H9 (cell line): ENCODE measurements around the gene SLC16A3. TPM values are rescaled to one million over a fixed set of nuclear protein-coding genes. Genes with fewer than 3 reads are reported as not detected.

Source experiments
- DNase-seq: peaks from one replicate; pipeline ENCODE4 v3.0.0-alpha.2; 2017
- H2AFZ ChIP-seq: one replicate; pipeline ENCODE4 v1.6.1; 2013; ENCODE audit warnings: mild to moderate bottlenecking, low read length, control low read depth, moderate library complexity
- H2AK5ac ChIP-seq: 2 replicates; pipeline ENCODE4 v1.6.1; 2013; ENCODE audit warnings: low read length, control low read depth, mixed read lengths; ENCODE audit not compliant: insufficient read length
- H2BK120ac ChIP-seq: one replicate; pipeline ENCODE4 v1.6.1; 2013; ENCODE audit warnings: low read depth, mild to moderate bottlenecking, low read length, control low read depth, inconsistent platforms; ENCODE audit not compliant: poor library complexity, severe bottlenecking
- H2BK12ac ChIP-seq: 2 replicates; pipeline ENCODE4 v1.6.1; 2013; ENCODE audit warnings: low read length, control low read depth, mixed read lengths, low read depth; ENCODE audit not compliant: insufficient read length
- H2BK15ac ChIP-seq: 2 replicates; pipeline ENCODE4 v1.6.1; 2013; ENCODE audit warnings: low read depth, low read length, control low read depth
- H2BK20ac ChIP-seq: one replicate; pipeline ENCODE4 v1.6.1; 2013; ENCODE audit warnings: low read depth, mild to moderate bottlenecking, low read length, control low read depth, inconsistent platforms; ENCODE audit not compliant: poor library complexity, severe bottlenecking
- H2BK5ac ChIP-seq: 2 replicates; pipeline ENCODE4 v1.6.1; 2013; ENCODE audit warnings: low read length, control low read depth, mixed read lengths; ENCODE audit not compliant: insufficient read length
- H3K14ac ChIP-seq: 2 replicates; pipeline ENCODE4 v1.6.1; 2013; ENCODE audit warnings: low read length, control low read depth; ENCODE audit not compliant: insufficient read depth
- H3K18ac ChIP-seq: 2 replicates; pipeline ENCODE4 v1.6.1; 2013; ENCODE audit warnings: low read depth, mild to moderate bottlenecking, mixed read lengths, low read length, control low read depth; ENCODE audit not compliant: insufficient read length
- H3K23ac ChIP-seq: 2 replicates; pipeline ENCODE4 v1.6.1; 2013; ENCODE audit warnings: low read length, control low read depth, mixed read lengths, low read depth; ENCODE audit not compliant: insufficient read length
- H3K23me2 ChIP-seq: 2 replicates; pipeline ENCODE4 v1.6.1; 2013; ENCODE audit warnings: low read depth, mild to moderate bottlenecking, mixed read lengths, low read length, control low read depth; ENCODE audit not compliant: insufficient read length, poor library complexity, severe bottlenecking
- H3K27ac ChIP-seq: 2 replicates; pipeline ENCODE4 v1.5.1; 2013; ENCODE audit warnings: low read length, control low read depth, mixed read lengths, low read depth; ENCODE audit not compliant: insufficient read length
- H3K27me3 ChIP-seq: 2 replicates; pipeline ENCODE4 v1.6.1; 2013; ENCODE audit warnings: low read length, control low read depth, inconsistent platforms; ENCODE audit not compliant: insufficient read depth
- H3K4ac ChIP-seq: 2 replicates; pipeline ENCODE4 v1.6.1; 2013; ENCODE audit warnings: low read depth, mild to moderate bottlenecking, control low read depth, inconsistent platforms, low read length, moderate library complexity
- H3K4me1 ChIP-seq: 2 replicates; pipeline ENCODE4 v1.6.1; 2013; ENCODE audit warnings: low read length, control low read depth, inconsistent platforms; ENCODE audit not compliant: insufficient read depth
- H3K4me2 ChIP-seq: 2 replicates; pipeline ENCODE4 v1.6.1; 2013; ENCODE audit warnings: low read length, control low read depth, mixed read lengths; ENCODE audit not compliant: insufficient read length, insufficient read depth
- H3K56ac ChIP-seq: 2 replicates; pipeline ENCODE4 v1.6.1; 2013; ENCODE audit warnings: low read depth, mild to moderate bottlenecking, mixed read lengths, low read length, control low read depth; ENCODE audit not compliant: insufficient read length
- H3K79me1 ChIP-seq: 2 replicates; pipeline ENCODE4 v1.6.1; 2013; ENCODE audit warnings: low read depth, mild to moderate bottlenecking, moderate library complexity, low read length, control low read depth, inconsistent platforms; ENCODE audit not compliant: insufficient read depth, poor library complexity, severe bottlenecking
- H3K79me2 ChIP-seq: 2 replicates; pipeline ENCODE4 v1.6.1; 2013; ENCODE audit warnings: low read length, control low read depth, inconsistent platforms; ENCODE audit not compliant: insufficient read depth
- H3K9ac ChIP-seq: 2 replicates; pipeline ENCODE4 v1.6.1; 2013; ENCODE audit warnings: low read length, control low read depth, mixed read lengths; ENCODE audit not compliant: insufficient read length; ENCODE audit errors: extremely low read depth
- H3K9me3 ChIP-seq: one replicate; pipeline ENCODE4 v1.6.1; 2013; ENCODE audit warnings: low read depth, low read length, inconsistent platforms; ENCODE audit not compliant: control insufficient read depth
- H3T11ph ChIP-seq: one replicate; pipeline ENCODE4 v1.6.1; 2013; ENCODE audit warnings: mild to moderate bottlenecking, low read length, control low read depth, inconsistent platforms
- H4K20me1 ChIP-seq: one replicate; pipeline ENCODE4 v1.6.1; 2013; ENCODE audit not compliant: control insufficient read depth, insufficient read length, insufficient read depth
- H4K5ac ChIP-seq: 2 replicates; pipeline ENCODE4 v1.6.1; 2013; ENCODE audit warnings: low read depth, mild to moderate bottlenecking, mixed read lengths, low read length, control low read depth; ENCODE audit not compliant: insufficient read length
- H4K8ac ChIP-seq: replicated peaks from 2 replicates; pipeline ENCODE4 v1.6.1; 2013; ENCODE audit warnings: low read length, control low read depth, mixed read lengths, low read depth; ENCODE audit not compliant: insufficient read length
- H4K91ac ChIP-seq: 2 replicates; pipeline ENCODE4 v1.6.1; 2013; ENCODE audit warnings: low read depth, mild to moderate bottlenecking, moderate library complexity, mixed read lengths, low read length, control low read depth; ENCODE audit not compliant: insufficient read length
- H3K27ac Mint-ChIP-seq, 3 experiments: 2 replicates in 2 of 3; 3 replicates in 1 of 3; pipeline ENCODE4 v1.8.0; 2020 to 2021; ENCODE audit warnings: mixed read lengths in 3 of 3, mild to moderate bottlenecking in 1 of 3, moderate library complexity in 1 of 3
- H3K27me3 Mint-ChIP-seq: 2 replicates; pipeline ENCODE4 v1.8.0; 2021; ENCODE audit warnings: low read depth, mild to moderate bottlenecking, moderate library complexity, mixed read lengths
- H3K36me3 Mint-ChIP-seq, 3 experiments: 2 replicates in 2 of 3; 3 replicates in 1 of 3; pipeline ENCODE4 v1.8.0; 2020 to 2021; ENCODE audit warnings: low read depth in 3 of 3, mixed read lengths in 3 of 3; ENCODE audit not compliant: insufficient read depth in 1 of 3
- H3K4me1 Mint-ChIP-seq, 2 experiments: 2 replicates each; pipeline ENCODE4 v1.8.0; 2020; ENCODE audit warnings: mixed read lengths in 2 of 2
- H3K4me3 Mint-ChIP-seq, 2 experiments: 2 replicates in 1 of 2; 3 replicates in 1 of 2; pipeline ENCODE4 v1.8.0; 2020 to 2021; ENCODE audit warnings: mild to moderate bottlenecking in 2 of 2, mixed read lengths in 2 of 2, moderate library complexity in 1 of 2
- H3K9me3 Mint-ChIP-seq, 2 experiments: 2 replicates in 1 of 2; 3 replicates in 1 of 2; pipeline ENCODE4 v1.8.0; 2020; ENCODE audit warnings: mild to moderate bottlenecking in 2 of 2, mixed read lengths in 2 of 2, moderate library complexity in 1 of 2
- CTCF ChIP-seq: fragments of 200-600 bp; sonication (generic); conservative IDR thresholded peaks from 3 replicates; pipeline ENCODE4 v1.8.0; 2021; ENCODE audit warnings: antibody characterized with exemption, mild to moderate bottlenecking
- WGBS: extraction: QIAGEN DNeasy Blood & Tissue Kit; methylation state at CpG from one replicate; pipeline ENCODE4 v1.1.7; 2013; ENCODE audit warnings: missing lambda C conversion rate, low lambda C conversion rate, mixed read lengths; ENCODE audit not compliant: insufficient read length; ENCODE audit errors: extremely low coverage; 5-methylcytosine and 5-hydroxymethylcytosine counted together
- total RNA-seq: library from RNA; stranded (reverse); gene quantifications from 2 replicates; pipeline ENCODE4 v1.2.1, GENCODE V29; 2021

The SLC16A3 gene
- total RNA-seq, 1 experiment from 2014 or later = 28.4 TPM

- no peaks in the 10 kb centered on the region for H4K20me1 ChIP-seq
- H4K5ac ChIP-seq = no peak overlapping the region
- no peak overlapping the region for H2BK15ac ChIP-seq
- Mint-ChIP-seq H3K4me3 (no peak overlapping the region), H3K27ac (no peak overlapping the region), H3K9me3 (no peaks in the 10 kb centered on the region; a peak in 1 of 5 replicates), H3K36me3 (peaks cover 6 to 13% (median 12%) of the 10 kb centered on the region in 3 experiments), H3K4me1 (peaks cover 15 to 18% of the 10 kb centered on the region in 2 experiments), H3K27me3 (peaks cover 93% of the 10 kb centered on the region)
- no peak overlapping the region for H4K91ac ChIP-seq
- no peak overlapping the region for H3T11ph ChIP-seq
- no peak overlapping the region for H3K4ac ChIP-seq
- no peaks in the 10 kb centered on the region for H3K79me1 ChIP-seq
- DNase-seq = no peak
- H3K9me3 ChIP-seq = no peaks in the 10 kb centered on the region
- H3K27ac ChIP-seq = no peak overlapping the region
- no peak overlapping the region for H2AK5ac ChIP-seq
- no peak overlapping the region for H2AFZ ChIP-seq
- no peak overlapping the region for H2BK20ac ChIP-seq
- H3K14ac ChIP-seq = no peak overlapping the region
- no CpG with 5 or more reads among the region's 13 CpGs for WGBS
- no peak overlapping the region for H3K9ac ChIP-seq
- H2BK5ac ChIP-seq = no peak overlapping the region
- no peak for TF ChIP-seq CTCF
- peaks cover 43% of the 10 kb centered on the region for H3K27me3 ChIP-seq
- no peak overlapping the region for H3K56ac ChIP-seq
- no peaks in the 10 kb centered on the region for H3K23me2 ChIP-seq
- no peaks in the 10 kb centered on the region for H3K4me1 ChIP-seq
- H3K23ac ChIP-seq = no peak overlapping the region
- no peak overlapping the region for H2BK120ac ChIP-seq
- H4K8ac ChIP-seq = no peak overlapping the region
- no peaks in the 10 kb centered on the region for H3K79me2 ChIP-seq
- no peak overlapping the region for H3K4me2 ChIP-seq
- H3K18ac ChIP-seq = no peak overlapping the region
- no peak overlapping the region for H2BK12ac ChIP-seq
These were observed 49.4 kb upstream of the SLC16A3 start for GRCh38 chr17:82179412-82179811.
